ENCODE measurements around the gene ZNF821. TPM values are rescaled to one million over a fixed set of nuclear protein-coding genes. Genes with fewer than 3 reads are reported as not detected.

The ZNF821 gene
- total and polyA plus RNA-seq, 10 of the 15 experiments (the other 5 are each of a cell fraction or from before 2014, with no cell fraction given) = 0.82 to 9.9 (median 6.8) TPM

DNA sequence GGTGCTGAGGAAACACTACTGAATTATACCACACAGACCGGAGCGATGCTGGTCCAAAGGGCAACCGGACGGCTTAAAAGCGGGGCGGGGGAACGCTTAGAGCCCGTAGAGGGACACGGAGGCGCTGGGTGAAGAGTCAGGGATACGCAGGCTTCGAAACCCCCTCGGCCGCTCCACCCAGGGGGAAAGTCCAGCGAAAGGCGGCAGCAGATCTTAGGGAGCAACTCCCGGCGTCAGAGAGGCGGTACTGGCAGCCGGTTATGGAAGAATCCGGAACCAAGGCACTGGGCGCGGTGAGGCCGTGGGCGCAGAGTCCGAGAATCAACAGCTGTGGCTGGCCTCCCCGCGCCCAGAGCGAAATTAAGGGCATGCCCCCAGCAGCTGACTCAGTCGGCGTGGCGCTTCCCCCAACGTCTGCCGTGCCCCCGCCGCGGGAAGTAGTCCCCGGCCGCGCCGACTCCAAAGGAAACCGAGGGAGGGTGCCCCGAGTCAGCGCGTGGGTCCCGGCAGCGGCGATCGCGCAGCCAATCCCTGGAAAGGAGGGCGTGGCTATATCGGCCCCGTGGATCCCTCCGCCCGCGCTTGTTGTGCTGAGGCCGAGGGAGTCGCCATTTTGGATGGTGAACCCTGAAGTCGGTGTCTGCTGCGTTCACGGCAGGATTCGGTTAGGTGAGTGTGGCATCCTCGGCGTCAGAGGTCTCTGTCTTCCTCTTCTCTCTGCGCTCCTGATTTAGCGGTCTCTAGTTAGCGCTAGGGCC, 11.1 kb upstream of the ZNF821 start, which contains the start of gene IST1 (continued):
- TF ChIP-seq, protein P1, sequence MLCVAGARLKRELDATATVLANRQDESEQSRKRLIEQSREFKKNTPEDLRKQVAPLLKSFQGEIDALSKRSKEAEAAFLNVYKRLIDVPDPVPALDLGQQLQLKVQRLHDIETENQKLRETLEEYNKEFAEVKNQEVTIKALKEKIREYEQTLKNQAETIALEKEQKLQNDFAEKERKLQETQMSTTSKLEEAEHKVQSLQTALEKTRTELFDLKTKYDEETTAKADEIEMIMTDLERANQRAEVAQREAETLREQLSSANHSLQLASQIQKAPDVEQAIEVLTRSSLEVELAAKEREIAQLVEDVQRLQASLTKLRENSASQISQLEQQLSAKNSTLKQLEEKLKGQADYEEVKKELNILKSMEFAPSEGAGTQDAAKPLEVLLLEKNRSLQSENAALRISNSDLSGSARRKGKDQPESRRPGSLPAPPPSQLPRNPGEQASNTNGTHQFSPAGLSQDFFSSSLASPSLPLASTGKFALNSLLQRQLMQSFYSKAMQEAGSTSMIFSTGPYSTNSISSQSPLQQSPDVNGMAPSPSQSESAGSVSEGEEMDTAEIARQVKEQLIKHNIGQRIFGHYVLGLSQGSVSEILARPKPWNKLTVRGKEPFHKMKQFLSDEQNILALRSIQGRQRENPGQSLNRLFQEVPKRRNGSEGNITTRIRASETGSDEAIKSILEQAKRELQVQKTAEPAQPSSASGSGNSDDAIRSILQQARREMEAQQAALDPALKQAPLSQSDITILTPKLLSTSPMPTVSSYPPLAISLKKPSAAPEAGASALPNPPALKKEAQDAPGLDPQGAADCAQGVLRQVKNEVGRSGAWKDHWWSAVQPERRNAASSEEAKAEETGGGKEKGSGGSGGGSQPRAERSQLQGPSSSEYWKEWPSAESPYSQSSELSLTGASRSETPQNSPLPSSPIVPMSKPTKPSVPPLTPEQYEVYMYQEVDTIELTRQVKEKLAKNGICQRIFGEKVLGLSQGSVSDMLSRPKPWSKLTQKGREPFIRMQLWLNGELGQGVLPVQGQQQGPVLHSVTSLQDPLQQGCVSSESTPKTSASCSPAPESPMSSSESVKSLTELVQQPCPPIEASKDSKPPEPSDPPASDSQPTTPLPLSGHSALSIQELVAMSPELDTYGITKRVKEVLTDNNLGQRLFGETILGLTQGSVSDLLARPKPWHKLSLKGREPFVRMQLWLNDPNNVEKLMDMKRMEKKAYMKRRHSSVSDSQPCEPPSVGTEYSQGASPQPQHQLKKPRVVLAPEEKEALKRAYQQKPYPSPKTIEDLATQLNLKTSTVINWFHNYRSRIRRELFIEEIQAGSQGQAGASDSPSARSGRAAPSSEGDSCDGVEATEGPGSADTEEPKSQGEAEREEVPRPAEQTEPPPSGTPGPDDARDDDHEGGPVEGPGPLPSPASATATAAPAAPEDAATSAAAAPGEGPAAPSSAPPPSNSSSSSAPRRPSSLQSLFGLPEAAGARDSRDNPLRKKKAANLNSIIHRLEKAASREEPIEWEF (IDR thresholded peaks at IDR 0.05; ENCODE audit: insufficient replicate concordance, low read depth, low read length) = no peak
- peak; percentile 82 for TF ChIP-seq TCF7 (IDR thresholded peaks at IDR 0.05; ENCODE audit: borderline replicate concordance)
- TF ChIP-seq NR2C1 (IDR thresholded peaks at IDR 0.05) = peak; percentile 79
- TF ChIP-seq ZSCAN29 (IDR thresholded peaks at IDR 0.05) = 0 out of 2 replicates have a peak, but pooled peaks have one; percentile 60
- TF ChIP-seq, protein P2, sequence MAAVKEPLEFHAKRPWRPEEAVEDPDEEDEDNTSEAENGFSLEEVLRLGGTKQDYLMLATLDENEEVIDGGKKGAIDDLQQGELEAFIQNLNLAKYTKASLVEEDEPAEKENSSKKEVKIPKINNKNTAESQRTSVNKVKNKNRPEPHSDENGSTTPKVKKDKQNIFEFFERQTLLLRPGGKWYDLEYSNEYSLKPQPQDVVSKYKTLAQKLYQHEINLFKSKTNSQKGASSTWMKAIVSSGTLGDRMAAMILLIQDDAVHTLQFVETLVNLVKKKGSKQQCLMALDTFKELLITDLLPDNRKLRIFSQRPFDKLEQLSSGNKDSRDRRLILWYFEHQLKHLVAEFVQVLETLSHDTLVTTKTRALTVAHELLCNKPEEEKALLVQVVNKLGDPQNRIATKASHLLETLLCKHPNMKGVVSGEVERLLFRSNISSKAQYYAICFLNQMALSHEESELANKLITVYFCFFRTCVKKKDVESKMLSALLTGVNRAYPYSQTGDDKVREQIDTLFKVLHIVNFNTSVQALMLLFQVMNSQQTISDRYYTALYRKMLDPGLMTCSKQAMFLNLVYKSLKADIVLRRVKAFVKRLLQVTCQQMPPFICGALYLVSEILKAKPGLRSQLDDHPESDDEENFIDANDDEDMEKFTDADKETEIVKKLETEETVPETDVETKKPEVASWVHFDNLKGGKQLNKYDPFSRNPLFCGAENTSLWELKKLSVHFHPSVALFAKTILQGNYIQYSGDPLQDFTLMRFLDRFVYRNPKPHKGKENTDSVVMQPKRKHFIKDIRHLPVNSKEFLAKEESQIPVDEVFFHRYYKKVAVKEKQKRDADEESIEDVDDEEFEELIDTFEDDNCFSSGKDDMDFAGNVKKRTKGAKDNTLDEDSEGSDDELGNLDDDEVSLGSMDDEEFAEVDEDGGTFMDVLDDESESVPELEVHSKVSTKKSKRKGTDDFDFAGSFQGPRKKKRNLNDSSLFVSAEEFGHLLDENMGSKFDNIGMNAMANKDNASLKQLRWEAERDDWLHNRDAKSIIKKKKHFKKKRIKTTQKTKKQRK (IDR thresholded peaks at IDR 0.05; ENCODE audit: low read depth, low read length) = no peak
- TF ChIP-seq ZNF24 (IDR thresholded peaks at IDR 0.05) = no peak
- peak; percentile 15; the same call in 1 of the 2 replicates for TF ChIP-seq STAT1 (conservative IDR thresholded peaks at IDR 0.05)
- no peak for TF ChIP-seq WRNIP1 (IDR thresholded peaks at IDR 0.05; ENCODE audit: borderline replicate concordance, low read depth, low read length)
- TF ChIP-seq, protein P3, sequence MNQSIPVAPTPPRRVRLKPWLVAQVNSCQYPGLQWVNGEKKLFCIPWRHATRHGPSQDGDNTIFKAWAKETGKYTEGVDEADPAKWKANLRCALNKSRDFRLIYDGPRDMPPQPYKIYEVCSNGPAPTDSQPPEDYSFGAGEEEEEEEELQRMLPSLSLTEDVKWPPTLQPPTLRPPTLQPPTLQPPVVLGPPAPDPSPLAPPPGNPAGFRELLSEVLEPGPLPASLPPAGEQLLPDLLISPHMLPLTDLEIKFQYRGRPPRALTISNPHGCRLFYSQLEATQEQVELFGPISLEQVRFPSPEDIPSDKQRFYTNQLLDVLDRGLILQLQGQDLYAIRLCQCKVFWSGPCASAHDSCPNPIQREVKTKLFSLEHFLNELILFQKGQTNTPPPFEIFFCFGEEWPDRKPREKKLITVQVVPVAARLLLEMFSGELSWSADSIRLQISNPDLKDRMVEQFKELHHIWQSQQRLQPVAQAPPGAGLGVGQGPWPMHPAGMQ (IDR thresholded peaks at IDR 0.05; ENCODE audit: borderline replicate concordance) = no peak
- peak; percentile 86; the same call in 1 of the 2 replicates for TF ChIP-seq TARDBP (IDR thresholded peaks at IDR 0.05; ENCODE audit: borderline replicate concordance)
- no peak for TF ChIP-seq KAT2A (conservative IDR thresholded peaks at IDR 0.05; ENCODE audit: control insufficient read depth, low read depth, low read length)
- TF ChIP-seq POLR2A (IDR thresholded peaks at IDR 0.05; ENCODE audit: low read depth, low read length) = peak; percentile 93
- peak; percentile 85 for TF ChIP-seq SMAD5 (IDR thresholded peaks at IDR 0.05; ENCODE audit: low read depth)
- TF ChIP-seq, protein P4, sequence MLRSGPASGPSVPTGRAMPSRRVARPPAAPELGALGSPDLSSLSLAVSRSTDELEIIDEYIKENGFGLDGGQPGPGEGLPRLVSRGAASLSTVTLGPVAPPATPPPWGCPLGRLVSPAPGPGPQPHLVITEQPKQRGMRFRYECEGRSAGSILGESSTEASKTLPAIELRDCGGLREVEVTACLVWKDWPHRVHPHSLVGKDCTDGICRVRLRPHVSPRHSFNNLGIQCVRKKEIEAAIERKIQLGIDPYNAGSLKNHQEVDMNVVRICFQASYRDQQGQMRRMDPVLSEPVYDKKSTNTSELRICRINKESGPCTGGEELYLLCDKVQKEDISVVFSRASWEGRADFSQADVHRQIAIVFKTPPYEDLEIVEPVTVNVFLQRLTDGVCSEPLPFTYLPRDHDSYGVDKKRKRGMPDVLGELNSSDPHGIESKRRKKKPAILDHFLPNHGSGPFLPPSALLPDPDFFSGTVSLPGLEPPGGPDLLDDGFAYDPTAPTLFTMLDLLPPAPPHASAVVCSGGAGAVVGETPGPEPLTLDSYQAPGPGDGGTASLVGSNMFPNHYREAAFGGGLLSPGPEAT (IDR thresholded peaks at IDR 0.05; ENCODE audit: low read depth) = peak; percentile 74
- peak; percentile 36; the same call in 1 of the 2 replicates for TF ChIP-seq RUNX3 (IDR thresholded peaks at IDR 0.05; ENCODE audit: low read length)
- TF ChIP-seq, protein P5, sequence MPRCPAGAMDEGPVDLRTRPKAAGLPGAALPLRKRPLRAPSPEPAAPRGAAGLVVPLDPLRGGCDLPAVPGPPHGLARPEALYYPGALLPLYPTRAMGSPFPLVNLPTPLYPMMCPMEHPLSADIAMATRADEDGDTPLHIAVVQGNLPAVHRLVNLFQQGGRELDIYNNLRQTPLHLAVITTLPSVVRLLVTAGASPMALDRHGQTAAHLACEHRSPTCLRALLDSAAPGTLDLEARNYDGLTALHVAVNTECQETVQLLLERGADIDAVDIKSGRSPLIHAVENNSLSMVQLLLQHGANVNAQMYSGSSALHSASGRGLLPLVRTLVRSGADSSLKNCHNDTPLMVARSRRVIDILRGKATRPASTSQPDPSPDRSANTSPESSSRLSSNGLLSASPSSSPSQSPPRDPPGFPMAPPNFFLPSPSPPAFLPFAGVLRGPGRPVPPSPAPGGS (IDR thresholded peaks at IDR 0.05; ENCODE audit: borderline replicate concordance, insufficient read depth, low read depth, low read length, poor library complexity, severe bottlenecking) = peak; percentile 80
- peak; percentile 98 for TF ChIP-seq GATAD2B (conservative IDR thresholded peaks at IDR 0.05; ENCODE audit: low read depth)

Measured in GM12878 (cell line).